ENCODE results near the gene PRAMEF20. TPM values are rescaled to one million over a fixed set of nuclear protein-coding genes. Genes with fewer than 3 reads are reported as not detected.

The PRAMEF20 gene
- total and polyA plus RNA-seq, 10 of the 15 experiments (the other 5 are each of a cell fraction or from before 2014, with no cell fraction given): not detected

GRCh38 chr1:13461977-13462376 is 51.7 kb downstream of the PRAMEF20 start (continued):
- TF ChIP-seq POLR2AphosphoS5 (IDR thresholded peaks at IDR 0.05; ENCODE audit: low read length) (no peak), PKNOX1 (IDR thresholded peaks at IDR 0.05) (no peak), SREBF1 (IDR thresholded peaks at IDR 0.05; ENCODE audit: low read length) (no peak), RAD21 (IDR thresholded peaks at IDR 0.05; ENCODE audit: insufficient read depth, low read depth, low read length) (no peak), NFXL1 (IDR thresholded peaks at IDR 0.05; ENCODE audit: borderline replicate concordance) (no peak), TARDBP (IDR thresholded peaks at IDR 0.05; ENCODE audit: borderline replicate concordance) (no peak), CEBPB (IDR thresholded peaks at IDR 0.05; ENCODE audit: borderline replicate concordance in 1 of 2, low read depth in 2 of 2, low read length in 2 of 2) (no peak), FOS (IDR thresholded peaks at IDR 0.05; ENCODE audit: borderline replicate concordance, extremely low read depth, insufficient read length) (no peak), HCFC1 (IDR thresholded peaks at IDR 0.05; ENCODE audit: low read length) (no peak)

- Histone ChIP-seq H3K27ac (ENCODE audit: control insufficient read depth, insufficient read depth) (no peak overlapping the region), H3K9me3 (replicated peaks; ENCODE audit: control insufficient read depth, insufficient read depth, low read length) (no peaks in the 10 kb centered on the region), H3K4me3 (no peak overlapping the region), H2AFZ (ENCODE audit: control insufficient read depth, low read depth, low read length) (no peak overlapping the region), H3K9ac (ENCODE audit: control insufficient read depth, insufficient read depth, low read length) (no peak overlapping the region), H3K79me2 (ENCODE audit: control insufficient read depth, insufficient read depth, low read length) (no peaks in the 10 kb centered on the region), H3K4me1 (ENCODE audit: control insufficient read depth, insufficient read depth, low read length) (no peaks in the 10 kb centered on the region), H4K20me1 (ENCODE audit: control insufficient read depth, insufficient read depth) (peaks cover 3% of the 10 kb centered on the region; the same call in 1 of the 2 replicates), H3K4me2 (ENCODE audit: control insufficient read depth, insufficient read depth) (no peak overlapping the region), H3K36me3 (ENCODE audit: control insufficient read depth in 2 of 2, insufficient read depth in 2 of 2, low read length in 1 of 2) (no peaks in the 10 kb centered on the region), H3K27me3 (replicated peaks in 1 of 2; ENCODE audit: control insufficient read depth in 2 of 2, insufficient read depth in 2 of 2, low read length in 1 of 2) (no peaks in the 10 kb centered on the region; a peak in 2 of 4 replicates)
- 29% methylated on average over 7 of the region's 7 CpGs for WGBS (ENCODE audit: insufficient coverage, insufficient replicate concordance, low lambda C conversion rate, missing lambda C conversion rate)
- intact Hi-C loops (cut with micrococcal nuclease; ENCODE audit: unreplicated experiment) (no loop called here), in situ Hi-C loops (cut with MboI) (no loop called here)
- ChIA-PET POLR2A (no interaction called here), CTCF (no interaction called here), SMC1A (ENCODE audit: uncharacterized antibody, unreplicated experiment) (no interaction called here), RAD21 (ENCODE audit: unreplicated experiment) (no interaction called here)
- ATAC-seq (no peak), FAIRE-seq (no peak), DNase-seq (ENCODE audit: low read depth, low spot score) (no peak)
- BruUV-seq (replicated peaks): no TSS peak
- no peak for TF ChIP-seq USF1 (IDR thresholded peaks at IDR 0.05; ENCODE audit: borderline replicate concordance, extremely low read length, insufficient read depth, low read depth, low read length)
- no peak for TF ChIP-seq CBX3 (IDR thresholded peaks at IDR 0.05; ENCODE audit: borderline replicate concordance, low read depth)
- no peak for TF ChIP-seq FOS (IDR thresholded peaks at IDR 0.05; ENCODE audit: borderline replicate concordance, extremely low read depth, insufficient read length)
- no peak for TF ChIP-seq HDAC6 (IDR thresholded peaks at IDR 0.05; ENCODE audit: unreplicated experiment)
- no peak for TF ChIP-seq PML (IDR thresholded peaks at IDR 0.05; ENCODE audit: low read length)
- no peak for TF ChIP-seq MAX (IDR thresholded peaks at IDR 0.05; ENCODE audit: low read depth, low read length)
- TF ChIP-seq RB1 (IDR thresholded peaks at IDR 0.05; ENCODE audit: borderline replicate concordance): no peak
- no peak for TF ChIP-seq EED (IDR thresholded peaks at IDR 0.05; ENCODE audit: low read depth)
- TF ChIP-seq POLR2AphosphoS2 (IDR thresholded peaks at IDR 0.05; ENCODE audit: low read depth, low read length): no peak
- no peak for TF ChIP-seq ZNF622 (IDR thresholded peaks at IDR 0.05)
- no peak for TF ChIP-seq CHD2 (IDR thresholded peaks at IDR 0.05; ENCODE audit: borderline replicate concordance, low read depth, low read length)
- TF ChIP-seq ZNF687 (IDR thresholded peaks at IDR 0.05): no peak
Observed at GRCh38 chr1:13462682-13463081, 52.4 kb downstream of the PRAMEF20 start.

Measured in GM12878 (cell line).